HepG2 (cell line): ENCODE results near the gene NME7. TPM values are rescaled to one million over a fixed set of nuclear protein-coding genes. Genes with fewer than 3 reads are reported as not detected.

Experiments
- ATAC-seq: fragments of 200-7000 bp; cut with Tn5 transposase; 3 replicates; pipeline ENCODE4 v1.9.1; 2020; ENCODE audit warnings: mild to moderate bottlenecking, moderate library complexity
- BruUV-seq: library from RNA; stranded (reverse); fragments of 400-500 nt; replicated peaks from 2 replicates; lab custom pipeline; 2021; lab: Mats Ljungman, UMichigan
- CTCF ChIA-PET: fragments of 300-600 bp; formaldehyde crosslinking; extraction: SDS; loops from one replicate; lab custom pipeline; 2021; ENCODE audit warnings: low total read pairs, inconsistent platforms, low intra/inter-chr PET ratio; lab: Yijun Ruan, JAX
- POLR2A ChIA-PET: fragments of 350-600 bp; sonication (Branson Sonifier 250); formaldehyde crosslinking; loops from one replicate; lab custom pipeline; 2020; ENCODE audit warnings: antibody characterized with exemption, inconsistent platforms; lab: Yijun Ruan, JAX
- DNase-seq: peaks from one replicate; pipeline ENCODE4 v3.0.0-alpha.2; 2015; ENCODE audit warnings: low spot score
- FAIRE-seq: peaks from 3 replicates; lab custom pipeline; 2011; peaks lifted over from hg19 to GRCh38; lab: Jason Lieb, UNC
- H2AFZ ChIP-seq: one replicate; pipeline ENCODE4 v1.6.1; 2011; ENCODE audit warnings: low read length, inconsistent platforms
- H3K27ac ChIP-seq: fragments of 300-600 bp; 3 replicates; pipeline ENCODE4 v1.8.0; 2011; ENCODE audit warnings: mixed run types, mild to moderate bottlenecking, mixed read lengths, low read length, inconsistent platforms; ENCODE audit not compliant: insufficient read depth; ENCODE audit errors: extremely low read length
- H3K27me3 ChIP-seq, 2 experiments: fragments of 200-600 bp in 1 of 2; 2 replicates in 1 of 2; 3 replicates in 1 of 2; pipeline versions ENCODE4 v1.6.0 to v1.8.0; 2011; ENCODE audit warnings: low read length in 2 of 2, mild to moderate bottlenecking in 2 of 2, moderate library complexity in 2 of 2, inconsistent platforms in 1 of 2; ENCODE audit not compliant: insufficient read depth in 2 of 2, control insufficient read depth in 1 of 2
- H3K36me3 ChIP-seq, 2 experiments: fragments of 200-600 bp in 1 of 2; replicated peaks in 1 of 2; 2 replicates in 1 of 2; 3 replicates in 1 of 2; pipeline versions ENCODE4 v1.5.1 to v1.8.0; 2011; ENCODE audit warnings: low read length in 2 of 2, inconsistent platforms in 1 of 2; ENCODE audit not compliant: insufficient read depth in 2 of 2, control insufficient read depth in 1 of 2
- H3K4me1 ChIP-seq: 2 replicates; pipeline ENCODE4 v1.5.1; 2012; ENCODE audit warnings: low read length, inconsistent platforms; ENCODE audit not compliant: insufficient read depth
- H3K4me2 ChIP-seq: 2 replicates; pipeline ENCODE4 v1.6.0; 2011; ENCODE audit warnings: low read depth, low read length, inconsistent platforms
- H3K4me3 ChIP-seq, 3 experiments: fragments of 200-600 bp in 1 of 3; sonication (generic), shearing (Covaris generic) in 1 of 3; replicated peaks in 1 of 3; 2 replicates each; pipeline ENCODE4 v1.5.1; 2011 to 2016; ENCODE audit warnings: low read length in 3 of 3, inconsistent platforms in 2 of 3, low read depth in 2 of 3, mild to moderate bottlenecking in 2 of 3, control low read depth in 1 of 3, mixed read lengths in 1 of 3; ENCODE audit not compliant: insufficient read depth in 1 of 3
- H3K79me2 ChIP-seq: one replicate; pipeline ENCODE4 v1.6.1; 2011; ENCODE audit warnings: low read length, inconsistent platforms; ENCODE audit not compliant: insufficient read depth
- H3K9ac ChIP-seq: 2 replicates; pipeline ENCODE4 v1.6.0; 2011; ENCODE audit warnings: mild to moderate bottlenecking, low read depth, low read length, inconsistent platforms; ENCODE audit not compliant: insufficient read depth
- H3K9me3 ChIP-seq: 2 replicates; pipeline ENCODE4 v1.5.1; 2012; ENCODE audit warnings: mild to moderate bottlenecking, low read length
- H4K20me1 ChIP-seq: 2 replicates; pipeline ENCODE4 v1.6.0; 2011; ENCODE audit warnings: inconsistent platforms, mild to moderate bottlenecking, low read length, moderate library complexity; ENCODE audit not compliant: insufficient read depth
- ARID3A ChIP-seq: IDR thresholded peaks from 2 replicates; pipeline ENCODE4 v1.6.1; 2012; ENCODE audit warnings: low read depth, low read length, improper control_type of control experiment
- ARNTL ChIP-seq: sonication (generic); formaldehyde crosslinking; IDR thresholded peaks from 2 replicates; pipeline ENCODE4 v1.4.0; 2020; ENCODE audit warnings: mild to moderate bottlenecking, missing genetic modification reagents
- ELF3 ChIP-seq: IDR thresholded peaks from 2 replicates; pipeline ENCODE4 v1.6.1; 2016; ENCODE audit warnings: missing genetic modification reagents, missing compliant biosample characterization
- FUBP1 ChIP-seq: sonication (generic); formaldehyde crosslinking; IDR thresholded peaks from 2 replicates; pipeline ENCODE4 v1.5.1; 2020; ENCODE audit warnings: missing genetic modification reagents, mild to moderate bottlenecking, borderline replicate concordance
- GPBP1L1 ChIP-seq: sonication (generic); formaldehyde crosslinking; IDR thresholded peaks from 2 replicates; pipeline ENCODE4 v1.5.0; 2020; ENCODE audit warnings: mild to moderate bottlenecking, missing genetic modification reagents
- HMG20A ChIP-seq: IDR thresholded peaks from 2 replicates; pipeline ENCODE4 v1.6.1; 2016; ENCODE audit warnings: borderline replicate concordance
- MAX ChIP-seq: IDR thresholded peaks from 2 replicates; pipeline ENCODE4 v1.6.1; 2012; ENCODE audit warnings: inconsistent platforms
- MXI1 ChIP-seq: IDR thresholded peaks from 3 replicates; pipeline ENCODE4 v1.6.1; 2012; ENCODE audit warnings: low read depth, low read length, inconsistent platforms, borderline replicate concordance
- NFAT5 ChIP-seq: sonication (generic); formaldehyde crosslinking; IDR thresholded peaks from 2 replicates; pipeline ENCODE4 v1.4.0; 2020; ENCODE audit warnings: missing genetic modification reagents
- RARA ChIP-seq: IDR thresholded peaks from 2 replicates; pipeline ENCODE4 v1.6.1; 2016; ENCODE audit warnings: missing genetic modification reagents, missing compliant biosample characterization
- SAP130 ChIP-seq: IDR thresholded peaks from 2 replicates; pipeline ENCODE4 v1.6.1; 2016; ENCODE audit warnings: low read depth
- ZNF709 ChIP-seq: sonication (generic); formaldehyde crosslinking; IDR thresholded peaks from 2 replicates; pipeline ENCODE4 v1.5.0; 2020; ENCODE audit warnings: mild to moderate bottlenecking, missing genetic modification reagents
- WGBS: methylation state at CpG from one replicate; pipeline ENCODE4 v1.1.6; 2017; ENCODE audit warnings: low lambda C conversion rate; 5-methylcytosine and 5-hydroxymethylcytosine counted together
- in situ Hi-C: cut with HindIII; loops from 2 replicates; pipeline ENCODE4 v1.10.0; 2017; ENCODE audit warnings: low pct_unique_long_range_greater_than_20kb; ENCODE audit not compliant: extremely low pct_ligation_motif_present
- intact Hi-C: fragments of 100-400 bp; cut with micrococcal nuclease; formaldehyde crosslinking; loops from one replicate; pipeline ENCODE4 v1.10.0; 2022; ENCODE audit not compliant: unreplicated experiment
- polyA plus RNA-seq, 8 experiments: library from polyadenylated mRNA; depleted of rRNA in 3 of 8; stranded (reverse) in 7 of 8; unstranded in 1 of 8; fragments of >200 nt; fragmentation: Illumina TruSeq in 4 of 8; extraction: Trizol in 4 of 8; gene quantifications; 2 replicates each; pipeline versions ENCODE4 v1.2.1 to v1.2.3, GENCODE V29; 2011 to 2016; ENCODE audit warnings: low read depth in 4 of 8, missing spikeins in 1 of 8, mixed read lengths in 1 of 8; ENCODE audit not compliant: insufficient read depth in 1 of 8
- total RNA-seq, 5 experiments: library from RNA; depleted of rRNA; stranded (reverse); fragments of >200 nt; fragmentation: Illumina TruSeq; extraction: Trizol; gene quantifications; 2 replicates each; pipeline ENCODE4 v1.2.3, GENCODE V29; 2016; ENCODE audit warnings: low read depth in 1 of 5

NME7 gene
- total and polyA plus RNA-seq, 2 of the 13 experiments (the other 11 are each of a cell fraction or from before 2014, with no cell fraction given) = 9.4 to 22.5 TPM

GRCh38 chr1:169113613-169114119 is 253.9 kb downstream of the NME7 start:
- Histone ChIP-seq H2AFZ (no peak overlapping the region), H3K9me3 (no peaks in the 10 kb centered on the region), H3K4me1 (peaks cover 96% of the 10 kb centered on the region), H4K20me1 (peaks cover 56% of the 10 kb centered on the region), H3K4me2 (no peak overlapping the region), H3K27me3 (no peaks in the 10 kb centered on the region; a peak in 1 of 5 replicates), H3K4me3 (no peak overlapping the region), H3K27ac (peak overlapping the region; percentile 24), H3K79me2 (peaks cover 85% of the 10 kb centered on the region), H3K9ac (no peak overlapping the region), H3K36me3 (peaks cover 19 to 60% of the 10 kb centered on the region in 2 experiments)
- whole genome bisulfite sequencing = 72% methylated on average over 4 of the region's 4 CpGs
- ChIA-PET POLR2A (interaction anchor here (1.4 to 2.6 kb wide), 2 partner anchors 35 to 193 kb away, joined by 3 to 6 read pairs; no protein-coding TSS in a partner anchor), CTCF (no interaction called here)
- FAIRE-seq = no peak
- in situ Hi-C loops = no loop called here
- intact Hi-C loops = no loop called here
- ATAC-seq = no peak; the same call in 2 of the 3 replicates
- no TSS peak for BruUV-seq
- DNase-seq = peak; percentile 72
- TF ChIP-seq MXI1 = no peak
- 0 out of 2 replicates have a peak, but pooled peaks have one; percentile 28 for TF ChIP-seq ELF3 (CRISPR knock-in tag)
- TF ChIP-seq MAX = no peak
- 0 out of 2 replicates have a peak, but pooled peaks have one; percentile 39 for TF ChIP-seq SAP130
- TF ChIP-seq ZNF709 (CRISPR knock-in tag) = no peak
- TF ChIP-seq FUBP1 (CRISPR knock-in tag) = no peak
- peak; percentile 41 for TF ChIP-seq RARA (CRISPR knock-in tag)
- TF ChIP-seq NFAT5 (CRISPR knock-in tag) = no peak
- 0 out of 2 replicates have a peak, but pooled peaks have one; percentile 7 for TF ChIP-seq ARID3A
- TF ChIP-seq GPBP1L1 (CRISPR knock-in tag) = no peak
- TF ChIP-seq ARNTL (CRISPR knock-in tag) = no peak
- TF ChIP-seq HMG20A (CRISPR knock-in tag) = peak; percentile 26; the same call in 1 of the 2 replicates
